DND-41 (cell line): ENCODE data around the gene NCAM2.

Experiments
- CTCF ChIP-seq: IDR thresholded peaks from 2 replicates; pipeline ENCODE4 v1.5.1; 2012; ENCODE audit warnings: borderline replicate concordance, low read length, moderate library complexity, mild to moderate bottlenecking; ENCODE audit not compliant: poor library complexity, severe bottlenecking; ENCODE audit errors: extremely low read depth
- EZH2 ChIP-seq: IDR thresholded peaks from 3 replicates; pipeline ENCODE4 v1.6.1; 2012; ENCODE audit warnings: borderline replicate concordance, low read depth, mild to moderate bottlenecking, moderate library complexity, low read length, inconsistent platforms; ENCODE audit not compliant: severe bottlenecking

GRCh38 chr21:20997311-20997635 lies 936 bp upstream of the NCAM2 start:
- no peak for TF ChIP-seq EZH2
- TF ChIP-seq CTCF = no peak
